ENCODE results near the gene ZNF493.
A peak's percentile ranks its signal among the peaks of the same experiment; 100 is the strongest.

Gene ZNF493

GRCh38 chr19:21463449-21464105, 66.6 kb downstream of the ZNF493 start:
- no peak for DNase-seq (ENCODE audit: low read depth)

DNA sequence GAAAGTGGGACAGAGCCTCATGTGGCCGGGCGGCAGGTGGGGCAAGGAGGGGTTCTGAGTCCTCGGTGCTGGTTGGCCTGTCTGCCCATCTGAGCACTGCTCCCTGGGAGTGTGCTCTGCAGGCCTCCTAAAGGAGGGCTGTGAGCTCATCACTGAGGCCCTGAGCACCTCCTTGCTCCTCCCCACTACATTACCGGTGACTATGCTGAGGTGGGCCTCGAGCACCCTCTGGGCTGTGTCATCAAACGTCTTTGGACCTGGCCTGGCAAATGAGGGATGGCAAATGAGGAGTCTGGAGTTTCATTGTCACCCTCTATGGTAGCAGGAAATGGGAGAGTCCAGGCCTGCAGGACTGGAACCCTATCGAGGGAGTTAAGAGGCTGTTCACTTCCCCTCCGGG, 69.7 kb downstream of the ZNF493 start:
- DNase-seq (ENCODE audit: low read depth): no peak

- no peak for DNase-seq (ENCODE audit: low read depth)
Observed at GRCh38 chr19:21468791-21469190, 71.9 kb downstream of the ZNF493 start.

GRCh38 chr19:21472507-21472906, 75.6 kb downstream of the ZNF493 start:
- no peak for DNase-seq (ENCODE audit: low read depth)

DNA sequence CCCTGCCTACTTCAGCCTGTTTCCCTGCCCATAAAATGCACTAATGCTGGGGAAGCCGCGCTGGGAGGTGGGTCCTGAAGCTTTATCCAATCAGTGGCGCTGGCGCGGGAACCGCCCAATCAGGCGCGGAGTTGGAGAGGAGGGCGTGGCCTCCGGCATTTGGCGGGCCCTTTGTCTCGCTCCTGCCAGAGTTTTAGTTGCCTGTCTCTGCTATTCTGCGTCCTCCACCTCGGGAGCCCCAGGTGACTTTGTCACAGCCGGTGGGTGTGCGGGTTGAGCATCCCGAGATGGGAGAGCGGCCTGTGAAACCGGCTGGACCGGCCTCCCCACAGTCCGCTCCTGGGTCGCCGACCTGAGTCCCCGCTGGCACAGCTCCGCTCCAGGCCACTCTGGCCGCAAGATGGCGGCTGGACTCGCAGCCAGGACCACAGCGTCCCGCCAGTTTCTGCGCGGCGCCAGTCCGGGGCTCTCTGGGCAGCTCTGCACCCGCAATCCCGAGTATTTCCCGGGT, 77.8 kb downstream of the ZNF493 start:
- DNase-seq (ENCODE audit: low read depth): peak; percentile 60

Measured in stimulated activated CD8-positive, alpha-beta memory T cell treated with anti-CD3 and anti-CD28 coated beads, Interleukin-15, amount 100 ng/mL, for 1 hour (primary cell).